Mammary epithelial cell (primary cell): ENCODE results near the gene FAM156A.

Source experiments
- EZH2 ChIP-seq: IDR thresholded peaks from 2 replicates; pipeline ENCODE4 v1.6.1; 2012; ENCODE audit warnings: low read length, inconsistent platforms, borderline replicate concordance
- TF ChIP-seq, protein P1 (sequence below), 2 donors: IDR thresholded peaks in 1 of 2; conservative IDR thresholded peaks in 1 of 2; 2 replicates each; pipeline ENCODE4 v1.5.1; 2011 to 2012; ENCODE audit warnings: inconsistent platforms in 2 of 2, low read length in 2 of 2, mild to moderate bottlenecking in 2 of 2, control low read depth in 1 of 2, low read depth in 1 of 2; ENCODE audit not compliant: insufficient read depth in 1 of 2; ENCODE audit errors: extremely low read depth in 1 of 2

GRCh38 chrX:52933213-52933612 is 25.1 kb downstream of the FAM156A start:
- TF ChIP-seq, protein P1, sequence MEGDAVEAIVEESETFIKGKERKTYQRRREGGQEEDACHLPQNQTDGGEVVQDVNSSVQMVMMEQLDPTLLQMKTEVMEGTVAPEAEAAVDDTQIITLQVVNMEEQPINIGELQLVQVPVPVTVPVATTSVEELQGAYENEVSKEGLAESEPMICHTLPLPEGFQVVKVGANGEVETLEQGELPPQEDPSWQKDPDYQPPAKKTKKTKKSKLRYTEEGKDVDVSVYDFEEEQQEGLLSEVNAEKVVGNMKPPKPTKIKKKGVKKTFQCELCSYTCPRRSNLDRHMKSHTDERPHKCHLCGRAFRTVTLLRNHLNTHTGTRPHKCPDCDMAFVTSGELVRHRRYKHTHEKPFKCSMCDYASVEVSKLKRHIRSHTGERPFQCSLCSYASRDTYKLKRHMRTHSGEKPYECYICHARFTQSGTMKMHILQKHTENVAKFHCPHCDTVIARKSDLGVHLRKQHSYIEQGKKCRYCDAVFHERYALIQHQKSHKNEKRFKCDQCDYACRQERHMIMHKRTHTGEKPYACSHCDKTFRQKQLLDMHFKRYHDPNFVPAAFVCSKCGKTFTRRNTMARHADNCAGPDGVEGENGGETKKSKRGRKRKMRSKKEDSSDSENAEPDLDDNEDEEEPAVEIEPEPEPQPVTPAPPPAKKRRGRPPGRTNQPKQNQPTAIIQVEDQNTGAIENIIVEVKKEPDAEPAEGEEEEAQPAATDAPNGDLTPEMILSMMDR (conservative IDR thresholded peaks at IDR 0.05 in 1 of 2, IDR thresholded peaks at IDR 0.05 in 1 of 2; ENCODE audit: extremely low read depth in 1 of 2, insufficient read depth in 1 of 2, low read depth in 1 of 2, low read length in 2 of 2): no peak
- no peak for TF ChIP-seq EZH2
